Breast epithelium (tissue), 4 donors: ENCODE data around the gene CFAP20. TPM values are rescaled to one million over a fixed set of nuclear protein-coding genes. Genes with fewer than 3 reads are reported as not detected.

ENCODE experiments used
- DNase-seq, 2 donors: peaks; one replicate each; pipeline ENCODE4 v3.0.0-alpha.2; 2019; ENCODE audit warnings: low spot score in 2 of 2
- H3K27ac ChIP-seq, 2 donors: fragments of 200-600 bp; sonication (generic) in 1 of 2; one replicate each; pipeline ENCODE4 v1.5.1; 2016 to 2019; ENCODE audit warnings: mild to moderate bottlenecking in 1 of 2
- H3K27me3 ChIP-seq, 2 donors: fragments of 200-600 bp; sonication (generic) in 1 of 2; one replicate each; pipeline versions ENCODE4 v1.5.1 to v1.6.0; 2017 to 2019; ENCODE audit warnings: control low read depth in 1 of 2, mild to moderate bottlenecking in 1 of 2
- H3K36me3 ChIP-seq: fragments of 200-600 bp; one replicate; pipeline ENCODE4 v1.5.1; 2019
- H3K4me1 ChIP-seq, 2 donors: fragments of 200-600 bp; sonication (generic); one replicate each; pipeline ENCODE4 v1.5.1; 2016 to 2019; ENCODE audit warnings: control low read depth in 1 of 2
- H3K4me3 ChIP-seq, 3 donors: fragments of 200-600 bp; sonication (generic); 1 replicate in 2 of 3; 2 replicates in 1 of 3; pipeline ENCODE4 v1.5.1; 2016 to 2019; ENCODE audit warnings: mild to moderate bottlenecking in 3 of 3, moderate library complexity in 2 of 3
- H3K9me3 ChIP-seq, 2 donors: fragments of 200-600 bp; sonication (generic) in 1 of 2; one replicate each; pipeline ENCODE4 v1.5.1; 2016 to 2019; ENCODE audit warnings: control low read depth in 1 of 2
- CTCF ChIP-seq, 3 donors: fragments of 450-650 bp; IDR thresholded peaks; one replicate each; pipeline ENCODE4 v1.5.1; 2016 to 2017; ENCODE audit warnings: antibody characterized with exemption in 3 of 3, mild to moderate bottlenecking in 3 of 3, moderate library complexity in 3 of 3
- POLR2A ChIP-seq: fragments of 450-650 bp; IDR thresholded peaks from one replicate; pipeline ENCODE4 v1.6.1; 2016; ENCODE audit warnings: antibody characterized with exemption, mild to moderate bottlenecking, moderate library complexity
- POLR2AphosphoS5 ChIP-seq, 3 donors: sonication (generic); formaldehyde crosslinking; IDR thresholded peaks; one replicate each; pipeline ENCODE4 v1.6.1; 2017; ENCODE audit warnings: antibody characterized with exemption in 3 of 3
- intact Hi-C: fragments of 100-400 bp; cut with DNase I; formaldehyde crosslinking; loops from one replicate; pipeline ENCODE4 v1.15.1; 2023; ENCODE audit warnings: low total_unique reads
- total RNA-seq, 3 donors: library from RNA; depleted of rRNA; stranded (reverse); fragments of >200 nt; gene quantifications; one replicate each; pipeline ENCODE4 v1.1.0, GENCODE V29; 2016

Gene CFAP20
- total RNA-seq, 3 donors from 2014 or later = 30.5 to 46.1 (median 30.9) TPM

GRCh38 chr16:58152246-58152868 is 23.2 kb upstream of the CFAP20 start:
- Histone ChIP-seq H3K27me3 (no peaks in the 10 kb centered on the region), H3K27ac (no peak overlapping the region), H3K4me3 (no peak overlapping the region), H3K36me3 (no peaks in the 10 kb centered on the region), H3K9me3 (no peaks in the 10 kb centered on the region), H3K4me1 (no peaks in the 10 kb centered on the region)
- TF ChIP-seq POLR2AphosphoS5 (IDR thresholded peaks at IDR 0.05) (no peak), POLR2A (no peak), CTCF (IDR thresholded peaks at IDR 0.05) (no peak)
- no peak for DNase-seq
- intact Hi-C loops = no loop called here

GRCh38 chr16:58148526-58148925 is 19.3 kb upstream of the CFAP20 start:
- intact Hi-C loops = no loop called here
- no peak overlapping the region for H3K4me3 ChIP-seq
- no peaks in the 10 kb centered on the region for H3K4me1 ChIP-seq
- H3K36me3 ChIP-seq = no peaks in the 10 kb centered on the region
- DNase-seq = no peak
- no peaks in the 10 kb centered on the region for H3K27me3 ChIP-seq
- no peak overlapping the region for H3K27ac ChIP-seq
- no peak for TF ChIP-seq POLR2AphosphoS5 (IDR thresholded peaks at IDR 0.05)
- no peak for TF ChIP-seq CTCF (IDR thresholded peaks at IDR 0.05)
- no peaks in the 10 kb centered on the region for H3K9me3 ChIP-seq

- intact Hi-C loops = no loop called here
- H3K9me3 ChIP-seq = no peaks in the 10 kb centered on the region
Measured at GRCh38 chr16:58148099-58148498, 18.9 kb upstream of the CFAP20 start.

GRCh38 chr16:58138852-58139251 is 9.7 kb upstream of the CFAP20 start:
- DNase-seq = no peak
- intact Hi-C loops = no loop called here
- H3K27ac ChIP-seq = no peak overlapping the region

More at GRCh38 chr16:58148099-58148498, 18.9 kb upstream of the CFAP20 start:
- DNase-seq = no peak
- H3K27ac ChIP-seq = no peak overlapping the region
- no peaks in the 10 kb centered on the region for H3K36me3 ChIP-seq
- no peaks in the 10 kb centered on the region for H3K27me3 ChIP-seq
- H3K4me1 ChIP-seq = no peaks in the 10 kb centered on the region
- TF ChIP-seq CTCF (IDR thresholded peaks at IDR 0.05) = no peak
- no peak for TF ChIP-seq POLR2AphosphoS5 (IDR thresholded peaks at IDR 0.05)
- TF ChIP-seq POLR2A = no peak
- no peak overlapping the region for H3K4me3 ChIP-seq

More at GRCh38 chr16:58138852-58139251, 9.7 kb upstream of the CFAP20 start:
- Histone ChIP-seq H3K27me3 (no peaks in the 10 kb centered on the region), H3K4me3 (no peak overlapping the region), H3K36me3 (no peaks in the 10 kb centered on the region), H3K4me1 (no peaks in the 10 kb centered on the region), H3K9me3 (peaks cover 7 to 8% of the 10 kb centered on the region in 2 donors)
- TF ChIP-seq POLR2AphosphoS5 (IDR thresholded peaks at IDR 0.05) = no peak
- TF ChIP-seq CTCF (IDR thresholded peaks at IDR 0.05) = no peak
- no peak for TF ChIP-seq POLR2A
